ENCODE measurements around the gene ATP11B.

ATP11B gene

DNA sequence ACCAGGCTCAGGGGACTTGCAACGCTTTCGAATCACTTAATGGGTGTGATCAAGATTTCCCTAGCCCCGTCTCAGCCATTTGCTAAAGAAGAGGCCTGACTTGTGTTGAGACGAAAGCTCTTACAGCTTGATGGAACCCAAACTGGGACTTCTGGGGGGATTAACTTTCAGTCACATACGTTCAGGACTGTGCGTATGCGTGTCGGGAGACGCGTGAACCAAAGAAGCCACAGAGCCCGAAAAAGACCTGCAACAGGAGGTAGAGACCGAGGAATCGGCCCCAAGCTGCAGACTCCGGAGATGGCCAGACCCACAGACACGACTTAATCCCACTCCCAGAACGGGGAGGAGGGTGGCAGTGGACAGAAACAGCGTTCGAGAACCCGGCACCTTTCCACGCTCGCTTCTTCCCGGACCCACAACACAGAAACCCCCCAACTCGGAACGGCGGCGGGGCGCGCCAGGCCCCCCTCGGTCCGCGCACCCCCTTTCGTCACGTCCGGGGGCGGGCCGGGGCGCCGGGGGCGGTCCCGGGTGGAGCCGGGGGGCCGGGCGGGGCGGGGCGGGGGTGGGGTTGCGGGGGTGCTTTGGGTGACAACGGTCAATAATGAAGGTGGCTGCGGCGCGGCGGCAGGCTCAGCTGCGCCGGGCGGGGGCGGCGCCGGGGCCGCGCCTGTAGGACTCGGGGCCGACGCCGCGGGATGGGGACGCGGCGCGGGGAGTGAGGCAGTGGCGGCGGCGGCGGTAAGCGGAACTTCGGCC is at the start of gene ATP11B:
Gene ATP11B (plus strand): TSS at position 604 of the 762 bp plus-strand sequence. CDS start 256 bp downstream, outside the sequence.
- peak; percentile 87 for DNase-seq

DNA sequence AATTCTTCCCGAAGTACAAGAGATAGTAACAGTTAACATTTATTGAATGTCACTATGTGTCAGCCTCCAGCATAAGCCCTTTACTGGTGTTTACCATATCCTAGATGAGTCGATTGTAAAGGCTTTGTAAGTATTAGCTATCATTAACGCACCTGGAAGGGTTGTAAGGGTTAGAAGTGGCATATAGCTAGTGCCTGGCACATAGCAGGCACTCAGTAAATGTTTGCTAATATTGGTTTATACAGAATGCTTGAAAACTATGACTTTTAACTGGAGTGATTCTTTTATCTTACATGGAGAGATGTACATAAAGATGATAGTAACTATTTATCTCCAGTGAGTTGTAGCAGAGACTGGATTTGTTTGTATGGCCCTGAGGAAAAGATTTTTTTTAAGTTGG is 46.3 kb upstream of the ATP11B start:
- DNase-seq: no peak

DNA sequence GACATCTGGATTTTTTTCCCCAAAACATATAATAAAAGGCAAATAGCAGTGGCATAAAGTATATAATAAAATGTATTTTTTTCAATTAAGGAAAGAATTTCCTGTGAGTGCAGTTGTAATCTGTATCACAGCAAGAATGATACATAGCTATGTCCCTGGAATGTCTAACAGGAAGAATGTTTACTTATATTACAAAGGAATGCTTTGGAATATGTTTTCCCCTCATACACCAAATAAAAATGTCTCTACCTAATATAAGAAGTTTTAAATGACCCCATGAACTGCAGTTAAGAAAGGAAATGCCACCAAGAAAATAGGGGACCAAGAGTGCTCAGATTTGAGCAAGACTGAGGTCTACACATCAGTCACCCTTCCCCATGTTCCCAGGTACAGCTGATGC is 38.0 kb upstream of the ATP11B start:
- DNase-seq: no peak

DNA sequence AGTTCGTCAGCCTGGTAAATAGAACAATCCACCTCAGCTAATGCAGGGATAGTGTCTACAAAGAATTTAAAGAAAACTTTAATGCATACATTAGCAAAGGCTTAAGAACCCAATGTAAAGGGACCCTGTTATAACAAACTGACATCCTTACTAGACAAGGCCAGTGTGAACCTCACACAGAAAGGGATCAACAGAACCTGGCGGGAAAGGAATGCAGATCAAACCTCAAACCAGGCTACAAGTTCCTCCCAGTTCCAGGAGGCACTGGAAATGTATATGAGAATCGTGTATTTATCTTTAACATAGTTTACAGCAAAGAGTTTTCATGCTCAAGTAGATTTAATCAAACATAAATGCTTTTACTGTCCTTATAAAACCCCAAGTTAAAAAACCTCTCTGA is 37.6 kb upstream of the ATP11B start:
- no peak for DNase-seq

DNA sequence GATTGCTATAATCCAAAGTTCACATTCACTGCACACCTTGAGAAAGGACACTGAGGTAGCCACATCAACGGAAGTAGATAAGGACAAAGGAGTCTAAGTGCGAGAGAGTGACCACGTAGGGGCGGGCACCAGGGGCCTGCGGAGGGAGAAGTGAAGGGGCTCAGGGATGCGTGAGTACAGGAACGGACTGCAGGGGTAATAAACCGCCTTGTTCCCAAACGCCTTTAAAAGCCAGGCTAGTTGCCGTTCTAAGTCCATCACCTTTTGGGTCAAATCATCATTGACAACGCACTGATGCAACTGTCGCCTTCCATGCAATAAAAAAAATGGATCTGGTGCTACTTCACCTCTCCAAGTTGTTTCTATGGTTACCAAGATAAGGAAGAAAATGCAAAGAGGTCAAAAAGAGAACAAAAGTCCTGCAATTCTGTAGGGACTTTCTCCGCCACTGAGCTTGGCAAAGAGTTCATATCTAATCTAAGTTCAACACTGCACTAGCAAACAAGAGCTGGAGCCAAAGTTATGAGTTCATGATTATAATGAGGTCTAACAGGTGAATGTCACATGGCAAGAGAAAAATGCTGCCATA is 32.6 kb upstream of the ATP11B start:
- no peak for DNase-seq

DNA sequence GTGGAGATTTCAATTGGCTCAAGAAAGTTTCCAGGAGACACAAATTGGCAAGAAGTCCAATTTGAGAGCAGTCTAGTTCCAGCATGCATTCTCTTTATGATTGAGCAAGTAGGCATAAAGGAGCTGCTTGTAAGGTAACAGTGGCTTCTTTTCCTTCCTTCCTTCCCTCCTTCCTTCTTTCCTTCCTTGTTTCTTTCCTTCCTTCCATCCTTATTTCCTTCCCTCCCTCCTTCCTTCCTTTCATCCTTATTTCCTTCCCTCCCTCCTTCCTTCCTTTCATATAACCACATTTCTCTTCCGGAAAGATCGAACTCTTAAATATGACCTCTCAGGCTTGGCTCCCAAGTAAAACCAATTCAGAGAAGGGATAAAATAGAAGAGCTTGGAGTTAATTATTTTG is 29.4 kb upstream of the ATP11B start:
- DNase-seq: no peak

DNA sequence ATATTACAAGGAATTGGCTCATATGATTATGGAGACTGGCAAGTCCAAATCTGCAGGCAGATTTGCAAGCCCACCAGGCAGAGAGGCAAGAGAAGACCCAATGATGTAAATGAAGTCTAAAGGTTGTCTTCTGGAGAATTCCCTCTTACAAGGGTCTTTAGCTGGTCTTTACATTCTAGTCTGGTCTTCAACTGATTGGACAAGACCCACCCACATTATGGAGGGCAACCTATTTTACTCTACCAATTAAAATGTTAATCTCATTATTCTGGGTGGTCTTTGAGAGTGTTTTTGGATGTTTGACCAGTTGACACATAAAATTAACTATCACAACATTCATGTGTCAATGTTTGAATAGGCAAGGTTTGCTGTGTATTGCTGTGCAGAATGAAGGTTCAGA is 28.0 kb upstream of the ATP11B start:
- DNase-seq: no peak

DNA sequence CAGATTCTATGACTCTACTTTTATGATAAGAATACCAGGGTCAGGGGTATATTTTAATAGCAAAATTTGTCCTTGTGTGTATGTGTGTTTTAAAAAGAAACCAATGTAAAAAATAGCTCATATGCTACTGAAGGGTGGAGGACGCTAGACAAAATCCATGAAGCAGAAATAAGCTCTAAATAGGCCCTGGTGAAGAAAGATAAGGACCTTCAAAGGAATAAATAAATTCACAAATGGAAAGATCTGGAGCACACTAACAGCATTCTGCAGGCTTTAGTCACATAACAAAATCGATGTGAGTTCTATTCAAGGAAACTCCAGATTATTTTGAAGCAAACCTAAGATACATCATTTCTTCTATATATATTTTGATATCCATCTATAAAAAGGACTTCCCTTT is 27.2 kb upstream of the ATP11B start:
- DNase-seq: no peak

DNA sequence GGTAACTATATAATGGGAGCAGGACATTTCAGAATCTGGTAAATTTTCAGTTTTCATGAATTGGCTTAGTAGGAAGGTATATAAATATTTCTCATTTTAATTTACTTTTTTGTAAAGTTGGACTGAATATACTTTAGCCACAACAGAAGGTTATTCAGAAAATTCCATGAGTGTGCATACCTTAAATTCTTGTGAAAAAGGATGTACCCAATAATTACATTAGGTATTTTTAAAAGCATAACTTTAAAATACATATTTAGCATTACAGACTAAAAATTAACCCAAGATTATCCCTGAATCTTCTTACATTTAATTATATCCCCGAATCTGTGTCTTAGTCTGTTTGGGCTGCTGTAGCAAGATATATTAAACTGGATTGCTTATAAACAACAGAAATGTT is 24.9 kb upstream of the ATP11B start:
- no peak for DNase-seq

DNA sequence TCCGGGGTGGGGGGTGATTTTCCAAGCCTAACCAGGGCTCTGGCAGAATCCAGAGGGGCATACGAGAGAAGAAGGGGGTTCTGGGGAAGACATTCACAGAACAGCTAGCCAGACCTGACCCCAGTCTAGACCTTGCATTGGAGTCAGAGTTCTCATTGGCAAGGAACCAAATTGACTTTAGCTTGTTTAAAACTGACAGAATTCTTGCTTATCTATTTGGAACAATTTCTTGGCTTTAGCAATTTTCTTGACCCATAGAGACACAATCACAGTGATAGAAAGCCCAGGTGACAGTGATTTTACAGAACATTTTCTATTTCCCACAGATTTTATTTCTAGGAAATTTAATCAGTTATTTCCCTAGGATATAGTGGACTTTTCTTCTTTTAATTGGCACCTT is 23.6 kb upstream of the ATP11B start:
- DNase-seq: no peak

DNA sequence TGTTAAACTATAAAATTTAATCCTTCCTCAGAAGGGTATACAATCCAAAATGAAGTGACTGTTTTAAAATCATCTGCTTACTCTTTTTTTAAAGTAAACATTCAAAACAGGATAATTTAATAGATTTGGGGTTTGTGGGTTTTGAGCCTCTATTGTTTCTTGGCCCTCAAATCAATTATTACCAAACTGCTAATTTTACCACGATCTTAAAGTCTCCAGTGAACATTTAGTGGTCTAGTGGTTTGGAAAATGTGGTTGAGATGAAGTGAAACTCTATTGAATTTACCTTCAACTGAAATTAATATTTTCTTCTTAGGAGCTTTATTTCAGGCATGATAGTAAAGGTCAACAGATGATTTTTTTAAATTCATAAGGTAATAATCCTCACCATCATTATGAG is 11.2 kb upstream of the ATP11B start:
- DNase-seq: no peak

DNA sequence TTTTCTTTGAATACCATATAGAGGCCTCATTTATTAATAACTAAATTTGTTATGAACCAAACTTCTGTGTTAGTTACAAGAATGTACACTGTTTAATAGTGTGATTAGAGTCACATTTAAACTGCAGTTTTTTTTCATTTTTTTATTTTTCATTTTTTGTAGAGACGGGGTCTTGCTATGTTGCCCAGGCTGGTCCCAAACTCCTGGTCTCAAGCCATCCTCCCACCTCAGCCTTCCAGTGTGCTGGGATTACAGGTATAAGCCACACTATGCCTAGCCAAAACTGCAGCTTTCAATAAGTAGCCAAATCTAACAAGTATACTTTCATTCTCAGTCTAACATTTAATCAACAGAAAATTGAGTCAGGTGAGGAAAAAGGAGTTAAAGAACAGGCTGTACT is 10.2 kb upstream of the ATP11B start:
- DNase-seq: no peak

DNA sequence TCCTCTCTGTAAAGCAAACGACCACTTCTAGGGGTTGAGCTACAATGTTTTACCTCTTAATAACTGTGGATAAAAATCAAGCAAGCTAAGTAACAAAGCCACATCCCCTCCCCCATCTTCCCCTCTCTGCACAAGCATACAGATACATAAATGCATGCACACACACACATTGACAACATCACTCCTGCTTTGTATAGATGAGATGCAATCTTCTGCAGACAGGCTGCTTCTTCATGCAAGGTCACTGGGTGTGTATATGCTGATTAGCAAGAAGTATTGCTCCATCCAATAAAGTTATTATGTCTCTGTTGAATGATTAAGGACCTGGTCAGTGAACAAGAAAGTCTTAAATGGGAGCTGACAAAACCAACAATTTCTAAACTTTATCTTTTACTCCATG is 8.8 kb upstream of the ATP11B start:
- no peak for DNase-seq

DNA sequence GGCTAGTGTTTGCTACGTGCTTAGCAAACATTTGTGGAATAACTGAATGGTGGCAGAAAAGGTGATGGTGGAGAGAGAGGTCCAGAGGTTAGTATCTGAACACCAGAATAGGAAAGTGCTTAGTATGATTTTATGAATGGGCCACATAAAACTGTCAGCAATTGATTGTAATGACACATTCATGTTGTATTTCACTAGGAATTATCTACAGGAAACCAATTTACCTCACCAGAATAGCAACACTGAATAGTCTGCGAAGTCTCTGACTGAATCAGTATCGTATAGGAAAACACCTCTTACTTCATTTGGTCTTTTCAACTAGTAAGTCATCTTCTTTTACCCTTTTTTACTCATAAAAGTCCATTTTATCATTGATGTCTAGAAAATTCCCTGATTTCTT is 8.2 kb upstream of the ATP11B start:
- no peak for DNase-seq

DNA sequence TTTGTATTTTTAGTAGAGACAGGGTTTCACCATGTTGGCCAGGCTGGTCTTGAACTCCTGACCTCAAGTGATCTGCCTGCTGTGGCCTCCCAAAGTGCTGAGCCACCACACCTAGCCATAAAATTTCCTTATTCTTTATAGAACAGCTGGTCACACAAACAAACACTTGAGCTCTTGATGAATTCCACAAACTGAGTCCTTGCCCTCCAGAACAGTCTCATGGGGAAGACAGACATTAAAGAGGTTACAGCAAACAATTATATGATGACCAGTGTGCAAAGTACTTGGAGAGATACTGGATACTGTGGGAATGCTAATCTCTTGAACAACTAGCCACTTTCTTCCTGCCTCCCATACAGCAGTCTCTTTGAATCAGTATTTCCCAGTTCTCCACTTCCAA is 7.5 kb upstream of the ATP11B start:
- DNase-seq: no peak

DNA sequence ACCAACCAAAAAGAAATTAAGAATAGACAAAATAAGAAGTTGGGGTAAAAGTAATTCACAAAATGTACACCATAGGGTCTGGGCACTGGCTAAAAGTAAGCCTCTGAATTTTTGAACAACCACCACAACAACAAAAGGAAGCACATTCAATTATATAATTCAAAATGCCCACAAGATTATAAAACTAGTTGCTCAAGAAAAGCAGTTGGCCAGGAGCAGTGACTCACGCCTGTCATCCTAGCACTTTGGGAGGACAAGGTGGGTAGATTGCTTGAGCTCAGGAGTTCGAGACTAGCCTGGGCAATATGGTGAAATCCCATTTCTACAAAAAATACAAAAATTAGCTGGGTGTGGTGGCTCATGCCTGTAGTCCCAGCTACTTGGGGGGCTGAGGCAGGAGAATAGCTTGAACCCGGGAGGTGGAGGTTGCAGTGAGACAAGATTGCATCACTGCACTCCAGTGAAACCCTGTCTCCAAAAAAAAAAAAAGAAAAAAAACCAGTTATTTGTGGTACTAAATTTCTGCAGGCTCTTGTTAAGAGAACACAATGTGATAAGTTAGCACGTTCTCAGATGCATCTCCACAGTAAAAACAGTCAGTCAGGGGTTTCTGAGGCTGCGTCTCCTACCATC is 6.6 kb upstream of the ATP11B start:
- DNase-seq: no peak

DNA sequence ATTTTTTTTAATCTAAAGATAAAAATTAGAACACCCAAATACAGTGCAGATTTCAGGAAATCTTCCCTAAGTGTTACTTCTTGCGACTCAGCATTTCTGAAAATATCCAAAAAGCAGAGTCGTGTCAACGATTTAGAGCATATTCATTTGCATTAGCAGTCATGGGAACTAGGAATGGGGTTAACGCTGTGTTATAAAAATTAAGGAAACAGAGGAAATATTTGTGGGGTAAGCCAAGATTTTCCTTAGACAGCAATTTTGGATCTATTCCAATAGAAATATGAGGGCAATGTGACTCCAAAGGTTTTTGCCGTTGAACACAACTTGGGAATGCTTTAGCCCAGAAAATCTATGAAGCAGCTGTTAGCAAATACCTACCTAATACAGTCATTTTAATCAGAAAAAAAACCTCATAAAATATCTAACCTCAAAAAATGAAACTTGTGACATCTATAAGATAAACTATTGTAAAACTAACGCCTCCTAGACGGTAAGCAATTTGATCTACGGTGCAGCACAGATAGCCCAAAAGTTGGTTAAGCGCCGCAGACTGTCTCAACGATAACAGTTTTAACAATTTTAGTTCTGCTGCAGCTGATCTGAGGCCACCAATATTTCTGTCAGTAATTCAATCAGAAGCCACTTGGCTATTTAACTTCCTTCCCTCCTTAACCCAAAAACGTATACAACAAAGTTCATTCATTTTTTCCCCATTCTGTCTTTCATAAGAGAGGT is 5.8 kb upstream of the ATP11B start:
- no peak for DNase-seq

DNA sequence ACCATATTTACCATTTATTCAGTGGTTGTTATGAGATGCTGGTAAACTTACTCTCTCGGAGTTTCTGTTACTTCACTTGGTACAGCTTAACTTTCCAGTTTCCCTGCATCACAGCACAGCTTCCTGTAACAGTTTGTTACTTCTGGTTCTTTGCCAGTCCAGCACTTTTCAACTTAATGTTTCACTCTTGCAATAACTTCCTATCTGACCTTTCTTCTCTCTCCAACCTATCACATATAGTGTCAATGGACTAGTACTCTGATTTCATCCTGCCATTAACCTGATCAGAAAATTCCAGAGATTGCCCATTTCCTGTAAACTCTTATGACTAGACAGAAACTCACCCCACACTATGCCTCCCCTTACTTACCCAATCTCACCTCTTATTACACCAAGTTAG is 3.9 kb upstream of the ATP11B start:
- DNase-seq: no peak

DNA sequence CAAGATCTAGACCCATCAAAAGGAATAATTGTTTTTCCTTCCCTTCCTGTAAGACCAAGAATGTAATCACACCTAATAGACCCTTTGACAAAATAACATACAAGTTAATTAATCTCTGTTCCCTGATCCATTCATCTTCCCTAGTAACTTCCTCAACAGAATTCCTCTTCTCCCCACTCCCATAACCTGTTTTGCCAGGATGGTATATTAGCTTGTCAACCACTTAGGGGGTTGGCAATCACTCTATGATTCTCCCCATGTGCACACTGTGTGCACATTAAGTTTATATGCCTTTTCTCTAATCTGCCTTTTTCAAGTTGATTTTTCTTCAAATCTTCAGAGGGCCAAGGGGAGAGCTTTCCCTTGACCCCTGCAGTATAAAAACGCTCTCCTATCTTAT is 2.7 kb upstream of the ATP11B start:
- DNase-seq: no peak

DNA sequence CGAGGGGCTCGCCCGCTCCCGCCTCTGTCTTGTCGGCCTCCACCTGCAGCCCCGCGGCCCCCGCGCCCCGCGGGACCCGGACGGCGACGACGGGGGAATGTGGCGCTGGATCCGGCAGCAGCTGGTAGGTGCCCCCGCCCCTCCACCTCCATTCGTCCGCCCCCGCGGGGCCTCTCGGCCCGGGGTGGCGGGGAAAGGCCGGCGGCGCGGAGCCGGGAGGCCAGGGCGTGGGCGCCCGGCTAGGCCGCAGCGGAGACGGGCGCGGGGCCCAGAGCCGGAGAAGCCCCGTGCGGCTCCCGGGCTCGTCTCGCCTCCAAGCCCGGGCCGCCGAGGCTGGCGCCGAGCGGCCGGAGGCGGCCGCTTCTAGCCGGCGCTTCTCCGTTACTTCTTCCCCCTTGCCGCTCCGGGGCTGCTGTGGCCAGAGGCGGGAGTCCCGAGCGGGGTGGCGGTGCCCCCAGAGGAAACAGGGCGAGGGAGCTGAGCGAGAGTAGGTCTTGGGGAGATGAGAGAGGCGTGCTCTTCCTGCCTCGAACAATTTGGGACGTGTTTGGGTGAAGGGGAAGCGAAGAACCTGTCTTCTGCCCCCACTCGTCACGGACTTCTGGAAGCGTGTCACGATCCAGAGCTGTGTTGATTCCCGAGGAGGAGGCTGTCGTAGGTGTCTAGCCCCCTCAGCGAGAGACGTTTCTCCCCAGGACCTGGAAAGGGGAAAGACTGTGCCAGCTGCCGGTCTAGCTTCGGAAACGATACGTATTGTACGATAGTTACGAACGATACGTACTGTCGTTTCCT is 555 bp downstream of the ATP11B start:
- peak; percentile 62 for DNase-seq

DNA sequence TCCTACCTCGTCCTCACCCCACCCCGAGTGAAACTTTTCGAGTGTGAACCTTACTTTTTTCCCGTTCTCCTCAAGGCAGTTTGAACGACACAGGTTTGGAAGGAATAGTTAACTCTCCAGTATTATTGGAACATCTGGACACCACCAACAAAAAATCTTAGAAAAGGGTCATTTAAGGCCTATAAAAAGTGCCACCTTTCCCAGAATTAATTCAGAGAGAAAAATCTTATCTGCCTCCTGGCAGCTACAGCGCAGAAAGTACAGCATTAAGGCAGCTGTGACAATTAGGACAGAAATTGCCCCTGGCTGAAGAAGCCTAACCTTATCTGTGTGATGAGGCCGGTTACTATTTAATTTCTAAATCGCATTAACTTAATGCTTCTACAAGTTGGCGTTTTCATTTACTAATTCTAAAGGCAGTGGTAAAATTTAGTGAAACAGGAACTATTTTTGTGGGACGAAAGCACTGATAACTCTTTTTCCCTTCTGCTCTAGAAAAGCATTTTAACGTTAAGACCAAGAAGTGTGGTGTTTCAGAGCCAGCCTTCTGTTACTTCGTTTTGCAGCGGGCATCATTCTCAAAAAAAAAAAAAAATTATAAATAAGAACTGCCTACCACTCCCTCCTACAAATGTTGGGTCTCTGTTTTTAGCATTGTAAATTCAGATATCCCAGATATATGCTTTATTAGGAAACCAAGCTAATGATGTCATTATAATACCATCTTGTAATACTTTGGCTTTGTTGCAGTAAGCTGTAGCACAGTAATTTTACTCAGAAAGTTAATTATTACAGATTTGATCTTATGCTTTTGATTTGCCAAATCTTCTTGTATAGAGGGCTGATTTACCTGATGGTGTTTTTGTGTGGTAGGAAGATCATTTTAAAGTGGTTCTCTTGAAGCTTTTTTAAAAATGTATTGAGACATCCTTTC is 1.4 kb downstream of the ATP11B start:
- DNase-seq: peak; percentile 41

DNA sequence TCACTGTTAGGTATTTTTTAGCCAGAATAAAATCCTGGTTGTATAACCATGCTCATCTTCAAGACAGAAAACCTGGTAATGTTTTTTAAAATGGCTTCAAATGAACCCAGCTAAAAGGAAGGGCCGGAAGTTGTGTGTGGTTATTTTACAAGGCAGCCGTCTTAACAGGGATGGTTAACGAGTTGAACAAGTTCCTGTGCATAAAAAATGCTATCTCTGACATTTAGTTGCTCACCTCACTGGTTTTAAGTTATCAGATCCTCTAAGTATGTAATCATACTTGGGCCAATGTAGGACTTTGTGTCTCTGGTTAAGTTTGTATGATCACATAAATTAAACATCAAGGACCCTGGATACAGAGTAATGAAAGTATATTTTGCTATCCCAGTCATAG is 2.1 kb downstream of the ATP11B start:
- DNase-seq: no peak

Data from NCI-H1105 treated with DMSO at 0.1 percent for 48 hours (cell line).